ENCODE results near the gene VWC2L. TPM values are rescaled to one million over a fixed set of nuclear protein-coding genes. Genes with fewer than 3 reads are reported as not detected.

VWC2L gene
- total RNA-seq, 1 donor = not detected

- TF ChIP-seq CTCF (IDR thresholded peaks at IDR 0.05; ENCODE audit: insufficient read depth, low read depth, low read length) = no peak
- H3K4me3 ChIP-seq (ENCODE audit: low read depth, low read length) = no peak overlapping the region
- DNase-seq (ENCODE audit: low read depth) = no peak
Measured at GRCh38 chr2:214395040-214395439, 15.8 kb upstream of the VWC2L start.

- H3K4me3 ChIP-seq (ENCODE audit: low read depth, low read length) = no peak overlapping the region
- TF ChIP-seq CTCF (IDR thresholded peaks at IDR 0.05; ENCODE audit: insufficient read depth, low read depth, low read length) = no peak
- DNase-seq (ENCODE audit: low read depth) = no peak
Measured at GRCh38 chr2:214401580-214401979, 9.3 kb upstream of the VWC2L start.

DNA sequence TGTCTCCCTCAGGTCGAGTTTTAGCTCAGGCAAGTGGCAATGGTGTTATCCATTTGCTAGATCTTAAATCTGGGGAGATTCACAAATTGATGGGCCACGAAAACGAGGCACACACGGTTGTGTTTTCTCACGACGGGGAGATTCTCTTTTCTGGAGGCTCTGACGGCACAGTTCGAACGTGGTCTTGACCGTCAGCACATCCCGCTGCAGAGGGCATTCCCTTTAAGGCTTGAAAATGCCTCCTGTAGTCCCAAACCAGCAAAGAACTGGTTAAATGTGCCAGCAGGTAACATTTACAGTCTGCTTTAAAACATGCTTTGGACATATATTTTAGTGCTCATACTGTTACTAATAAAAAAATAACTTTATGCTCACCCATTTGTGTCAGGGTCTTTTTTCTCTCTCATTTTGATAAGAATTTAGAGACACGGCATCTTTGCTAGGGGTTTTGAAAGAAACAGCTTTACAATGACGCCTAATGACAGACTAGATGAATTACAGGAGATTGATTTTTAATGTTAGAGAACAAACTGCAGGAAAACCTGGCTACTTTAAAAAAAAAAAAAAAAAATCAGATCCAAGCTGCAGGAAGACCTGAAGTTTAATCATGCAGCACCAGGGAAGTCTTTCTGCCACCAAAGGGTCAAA is 602 bp upstream of the VWC2L start:
- DNase-seq (ENCODE audit: low read depth) = no peak
- no peak overlapping the region for H3K4me3 ChIP-seq (ENCODE audit: low read depth, low read length)
- no peak for TF ChIP-seq CTCF (IDR thresholded peaks at IDR 0.05; ENCODE audit: insufficient read depth, low read depth, low read length)

GRCh38 chr2:214412679-214413078 is 1.8 kb downstream of the VWC2L start:
- H3K4me3 ChIP-seq (ENCODE audit: low read depth, low read length) = no peak overlapping the region
- TF ChIP-seq CTCF (IDR thresholded peaks at IDR 0.05; ENCODE audit: insufficient read depth, low read depth, low read length) = no peak
- DNase-seq (ENCODE audit: low read depth) = no peak

DNA sequence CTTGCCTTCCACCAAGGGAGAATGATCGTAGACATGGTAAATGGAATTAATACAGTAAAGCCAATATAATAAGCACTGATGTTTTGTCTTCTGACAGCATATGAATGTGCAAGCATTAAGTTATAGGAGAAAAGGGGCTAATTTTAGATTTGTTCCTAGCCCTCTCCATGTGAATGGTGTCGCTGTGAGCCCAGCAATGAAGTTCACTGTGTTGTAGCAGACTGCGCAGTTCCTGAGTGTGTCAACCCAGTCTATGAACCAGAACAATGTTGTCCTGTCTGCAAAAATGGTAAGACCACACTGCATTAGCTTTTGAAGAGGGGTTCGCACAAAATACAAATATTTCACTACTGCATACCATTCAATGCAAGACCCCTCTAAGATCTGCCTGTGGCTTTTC is 25.6 kb downstream of the VWC2L start:
- no peak overlapping the region for H3K4me3 ChIP-seq (ENCODE audit: low read depth, low read length)
- DNase-seq (ENCODE audit: low read depth) = no peak
- no peak for TF ChIP-seq CTCF (IDR thresholded peaks at IDR 0.05; ENCODE audit: insufficient read depth, low read depth, low read length)

DNA sequence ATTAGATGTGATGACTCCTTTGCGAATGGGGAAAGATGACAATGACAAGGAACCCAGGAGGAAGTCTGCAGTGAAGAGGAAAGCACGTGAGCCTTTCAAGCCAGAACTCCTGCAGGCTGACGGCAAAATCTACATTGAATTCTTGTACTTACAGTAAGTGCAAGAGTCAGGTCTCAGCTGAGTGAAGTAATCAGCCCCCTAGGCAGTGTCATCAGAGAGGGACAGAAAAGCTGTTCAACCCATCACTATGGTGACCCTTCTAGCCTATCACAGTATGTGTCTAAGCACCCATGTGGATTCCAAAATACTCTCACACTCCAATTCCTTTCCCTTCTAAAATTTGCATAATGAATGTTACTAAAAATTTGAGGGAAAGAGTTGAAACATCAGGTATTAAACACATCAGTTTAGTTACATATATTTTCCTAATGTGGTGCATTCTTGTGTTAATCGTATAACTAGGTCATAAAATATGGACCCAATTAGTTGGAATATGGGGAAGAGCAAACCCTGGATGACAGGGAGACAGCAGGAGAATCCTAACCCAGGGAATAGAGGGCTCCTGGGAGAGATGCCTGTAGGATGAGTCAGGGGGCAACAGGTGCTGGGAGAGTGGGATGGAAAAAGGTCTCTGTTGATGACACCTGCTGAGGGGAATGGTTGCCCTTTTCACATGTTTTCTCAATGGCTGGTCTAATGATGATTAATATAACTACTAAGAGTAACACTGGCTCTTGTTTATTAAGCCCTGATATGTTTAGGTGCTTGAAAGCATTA is 39.5 kb downstream of the VWC2L start:
- no peak for DNase-seq (ENCODE audit: low read depth)
- H3K4me3 ChIP-seq (ENCODE audit: low read depth, low read length) = no peak overlapping the region
- TF ChIP-seq CTCF (IDR thresholded peaks at IDR 0.05; ENCODE audit: insufficient read depth, low read depth, low read length) = no peak
